Measurements from ENCODE around the gene TRMT2A.

The TRMT2A gene

GRCh38 chr22:20065896-20066616, 51.0 kb downstream of the TRMT2A start:
- DNase-seq (ENCODE audit: low read depth in 1 of 2, low spot score in 1 of 2), result no peak

GRCh38 chr22:20064545-20065262, 52.3 kb downstream of the TRMT2A start:
- DNase-seq (ENCODE audit: low read depth in 1 of 2, low spot score in 1 of 2), result no peak

- DNase-seq (ENCODE audit: low read depth in 1 of 2, low spot score in 1 of 2), result no peak
Measured at GRCh38 chr22:20064140-20064480, 52.9 kb downstream of the TRMT2A start.

- no peak for DNase-seq (ENCODE audit: low read depth in 1 of 2, low spot score in 1 of 2)
Measured at GRCh38 chr22:20063271-20064139, 53.5 kb downstream of the TRMT2A start.

- no peak for DNase-seq (ENCODE audit: low read depth in 1 of 2, low spot score in 1 of 2)
Measured at GRCh38 chr22:20062766-20063083, 54.3 kb downstream of the TRMT2A start.

- DNase-seq (ENCODE audit: low read depth in 1 of 2, low spot score in 1 of 2), result no peak
Measured at GRCh38 chr22:20062043-20062765, 54.8 kb downstream of the TRMT2A start.

Data from activated CD4-positive, alpha-beta T cell treated with anti-CD3 and anti-CD28 coated beads, Interleukin-2, amount 50 U/mL, for 24 hours (primary cell).